Activated T-cell treated with anti-CD3 and anti-CD28 coated beads for 48 hours (primary cell): ENCODE measurements around the gene CTXN1.
"Not testable (repeated sequence)": the region's sequence is repeated elsewhere in the genome, so short reads cannot be mapped to it uniquely, and the experiment has no call there.

ENCODE experiments used
- DNase-seq: peaks from one replicate; pipeline ENCODE4 v3.0.0-alpha.2; 2020; ENCODE audit warnings: low read depth

Gene CTXN1

GRCh38 chr19:7944177-7944761 lies 18.3 kb upstream of the CTXN1 start:
- peak; percentile 81 for DNase-seq

GRCh38 chr19:7943444-7944176 lies 17.7 kb upstream of the CTXN1 start, which contains the start of gene TIMM44:
Gene TIMM44 (minus strand): TSS chr19:7943666. CDS start chr19:7943651, 15 bp downstream.
- peak; percentile 99 for DNase-seq

- no peak for DNase-seq
Observed at GRCh38 chr19:7942981-7943443, 17.1 kb upstream of the CTXN1 start.

- no peak for DNase-seq
Observed at GRCh38 chr19:7941895-7942596, 16.1 kb upstream of the CTXN1 start.

GRCh38 chr19:7940841-7941240 lies 14.9 kb upstream of the CTXN1 start:
- no peak for DNase-seq

GRCh38 chr19:7934766-7935165 lies 8.8 kb upstream of the CTXN1 start:
- no peak for DNase-seq

GRCh38 chr19:7933828-7934725 lies 8.1 kb upstream of the CTXN1 start:
- no peak for DNase-seq

GRCh38 chr19:7933411-7933810 lies 7.5 kb upstream of the CTXN1 start:
- DNase-seq: no peak

GRCh38 chr19:7932930-7933300 lies 7.0 kb upstream of the CTXN1 start:
- no peak for DNase-seq

GRCh38 chr19:7932276-7932929 lies 6.5 kb upstream of the CTXN1 start:
- DNase-seq: no peak

GRCh38 chr19:7931221-7932061 lies 5.5 kb upstream of the CTXN1 start:
- DNase-seq: no peak

GRCh38 chr19:7930765-7931164 lies 4.8 kb upstream of the CTXN1 start:
- no peak for DNase-seq

GRCh38 chr19:7930030-7930429 lies 4.1 kb upstream of the CTXN1 start:
- DNase-seq: not testable (repeated sequence)

- DNase-seq: peak; percentile 63
Observed at GRCh38 chr19:7928741-7929701, 3.1 kb upstream of the CTXN1 start.

- DNase-seq: no peak
Observed at GRCh38 chr19:7928334-7928706, 2.4 kb upstream of the CTXN1 start.

- DNase-seq: no peak
Observed at GRCh38 chr19:7927605-7928333, 1.8 kb upstream of the CTXN1 start.

- DNase-seq: no peak
Observed at GRCh38 chr19:7926727-7927604, 1.0 kb upstream of the CTXN1 start.
